CD4-positive, alpha-beta memory T cell (primary cell): Measurements from ENCODE around the gene TMSB4X. TPM values are rescaled to one million over a fixed set of nuclear protein-coding genes. Genes with fewer than 3 reads are reported as not detected.
"Not testable (repeated sequence)": the region's sequence is repeated elsewhere in the genome, so short reads cannot be mapped to it uniquely, and the experiment has no call there.

Experiments
- CTCF ChIA-PET: fragments of 350-600 bp; sonication (Branson Sonifier 250); formaldehyde crosslinking; loops from one replicate; lab custom pipeline; 2021; ENCODE audit warnings: inconsistent platforms; ENCODE audit not compliant: partially characterized antibody; lab: Charles Lee
- POLR2A ChIA-PET: fragments of 350-600 bp; sonication (Branson Sonifier 250); formaldehyde crosslinking; loops from one replicate; lab custom pipeline; 2021; ENCODE audit not compliant: partially characterized antibody; lab: Charles Lee
- DNase-seq, 5 donors: peaks; one replicate each; pipeline versions ENCODE4 v3.0.0 to v3.0.0-alpha.2; 2020 to 2022; ENCODE audit warnings: mixed read lengths in 1 of 5
- H3K27ac ChIP-seq: one replicate; pipeline ENCODE4 v1.7.0; 2013; ENCODE audit warnings: low read depth, low read length
- H3K27me3 ChIP-seq: 2 replicates; pipeline ENCODE4 v1.7.0; 2013; ENCODE audit warnings: mild to moderate bottlenecking, low read length, moderate library complexity; ENCODE audit not compliant: insufficient read depth
- H3K36me3 ChIP-seq: 2 replicates; pipeline ENCODE4 v1.7.0; 2013; ENCODE audit warnings: mild to moderate bottlenecking, low read length, moderate library complexity; ENCODE audit not compliant: insufficient read depth
- H3K4me1 ChIP-seq: 2 replicates; pipeline ENCODE4 v1.7.0; 2013; ENCODE audit warnings: mild to moderate bottlenecking, low read length, moderate library complexity; ENCODE audit not compliant: insufficient read depth
- H3K4me3 ChIP-seq, 2 donors: one replicate each; pipeline ENCODE4 v1.7.0; 2013; ENCODE audit warnings: low read length in 2 of 2, mild to moderate bottlenecking in 1 of 2
- H3K9me3 ChIP-seq, 2 donors: one replicate each; pipeline ENCODE4 v1.7.0; 2013; ENCODE audit warnings: low read length in 2 of 2, control low read depth in 1 of 2; ENCODE audit not compliant: control insufficient read depth in 1 of 2
- H3K27ac Mint-ChIP-seq, 7 donors: one replicate each; pipeline ENCODE4 v1.8.0; 2020 to 2021; ENCODE audit warnings: mixed read lengths in 7 of 7, mild to moderate bottlenecking in 6 of 7, inconsistent platforms in 3 of 7, moderate library complexity in 3 of 7
- H3K27me3 Mint-ChIP-seq, 2 donors: one replicate each; pipeline ENCODE4 v1.8.0; 2020 to 2021; ENCODE audit warnings: mixed read lengths in 2 of 2
- H3K36me3 Mint-ChIP-seq, 2 donors: one replicate each; pipeline ENCODE4 v1.8.0; 2020 to 2021; ENCODE audit warnings: mixed read lengths in 2 of 2, inconsistent platforms in 1 of 2, mild to moderate bottlenecking in 1 of 2
- H3K4me1 Mint-ChIP-seq, 4 donors: one replicate each; pipeline ENCODE4 v1.8.0; 2020 to 2021; ENCODE audit warnings: mixed read lengths in 4 of 4, mild to moderate bottlenecking in 1 of 4
- H3K4me3 Mint-ChIP-seq, 8 donors: one replicate each; pipeline ENCODE4 v1.8.0; 2020 to 2021; ENCODE audit warnings: mixed read lengths in 8 of 8, mild to moderate bottlenecking in 7 of 8, moderate library complexity in 6 of 8, inconsistent platforms in 3 of 8
- H3K9me3 Mint-ChIP-seq, 8 donors: one replicate each; pipeline ENCODE4 v1.8.0; 2020 to 2021; ENCODE audit warnings: mixed read lengths in 8 of 8, mild to moderate bottlenecking in 5 of 8, inconsistent platforms in 3 of 8, moderate library complexity in 1 of 8
- intact Hi-C: fragments of 100-400 bp; cut with micrococcal nuclease; formaldehyde crosslinking; loops from one replicate; pipeline ENCODE4 v1.15.1; 2023
- polyA plus RNA-seq, 2 donors: library from polyadenylated mRNA; unstranded; fragments of 300-500 nt; fragmentation: Illumina TruSeq; gene quantifications; one replicate each; pipeline ENCODE4 v1.2.3, GENCODE V29; 2021
- total RNA-seq, 2 experiments: library from RNA; stranded (reverse); gene quantifications; one replicate each; pipeline ENCODE4 v1.2.3, GENCODE V29; 2021

The TMSB4X gene
- total and polyA plus RNA-seq, 4 experiments from 2014 or later: 4,851 to 36,115 (median 16,529) TPM

- Mint-ChIP-seq H3K4me3 (peak overlapping the region; percentile 92 to 99 (median 97)), H3K9me3 (peaks cover 0 to 21% (median 2%) of the 10 kb centered on the region in 8 donors), H3K27ac (peak overlapping the region; percentile 94 to 99 (median 96)), H3K27me3 (no peaks in the 10 kb centered on the region), H3K36me3 (peaks cover 37 to 57% of the 10 kb centered on the region in 2 donors), H3K4me1 (peaks cover 15 to 55% (median 39%) of the 10 kb centered on the region in 4 donors)
- H3K27ac ChIP-seq: peak overlapping the region; percentile 60
- no peaks in the 10 kb centered on the region for H3K9me3 ChIP-seq
- H3K4me3 ChIP-seq: peak overlapping the region; percentile 10 to 85
- ChIA-PET POLR2A (interaction anchor here (1.0 to 26.3 kb wide), 22 partner anchors 5 to 757 kb away, joined by 3 to 1769 read pairs (median 18); partner anchors contain the start of genes FAM9C, OFD1, TMSB4X and TRAPPC2), CTCF (interaction anchor here (0.9 to 16.4 kb wide), 14 partner anchors 9 to 510 kb away, joined by 3 to 172 read pairs (median 7); no protein-coding TSS in a partner anchor)
- intact Hi-C loops: loop anchor here (1.0 to 5.0 kb wide), 4 partner anchors 22 to 115 kb away; no protein-coding TSS in a partner anchor
- no peak for DNase-seq
- H3K27me3 ChIP-seq: no peaks in the 10 kb centered on the region
- H3K36me3 ChIP-seq: peaks cover 9% of the 10 kb centered on the region
- peaks cover 44% of the 10 kb centered on the region for H3K4me1 ChIP-seq
These were observed 2.9 kb downstream of the TMSB4X start for GRCh38 chrX:12977761-12978204.

GRCh38 chrX:12978205-12979025 is 3.5 kb downstream of the TMSB4X start:
- peaks cover 50% of the 10 kb centered on the region for H3K4me1 ChIP-seq
- peaks cover 37 to 51% of the 10 kb centered on the region in 2 donors for H3K36me3 Mint-ChIP-seq
- H3K9me3 ChIP-seq: no peaks in the 10 kb centered on the region
- H3K4me3 Mint-ChIP-seq: peak overlapping the region; percentile 92 to 99 (median 97)
- peak; percentile 79 to 88 (median 85) for DNase-seq
- peaks cover 9% of the 10 kb centered on the region for H3K36me3 ChIP-seq
- peak overlapping the region; percentile 30 to 85 for H3K4me3 ChIP-seq
- ChIA-PET CTCF (interaction anchor here (0.9 to 16.4 kb wide), 16 partner anchors 8 to 509 kb away, joined by 3 to 172 read pairs (median 6); no protein-coding TSS in a partner anchor), POLR2A (interaction anchor here (1.0 to 26.3 kb wide), 20 partner anchors 4 to 511 kb away, joined by 3 to 1769 read pairs (median 22); partner anchors contain the start of genes FAM9C and TMSB4X)
- H3K27ac Mint-ChIP-seq: peak overlapping the region; percentile 94 to 99 (median 96)
- intact Hi-C loops: loop anchor here (1.0 to 5.0 kb wide), 4 partner anchors 21 to 114 kb away; no protein-coding TSS in a partner anchor
- no peaks in the 10 kb centered on the region for H3K27me3 ChIP-seq
- H3K27me3 Mint-ChIP-seq: no peaks in the 10 kb centered on the region
- peaks cover 20 to 61% (median 43%) of the 10 kb centered on the region in 4 donors for H3K4me1 Mint-ChIP-seq
- peak overlapping the region; percentile 60 for H3K27ac ChIP-seq
- H3K9me3 Mint-ChIP-seq: peaks cover 0 to 22% (median 2%) of the 10 kb centered on the region in 8 donors

- Mint-ChIP-seq H3K36me3 (peaks cover 37 to 44% of the 10 kb centered on the region in 2 donors), H3K9me3 (peaks cover 0 to 18% (median 2%) of the 10 kb centered on the region in 8 donors), H3K4me1 (peaks cover 24 to 69% (median 49%) of the 10 kb centered on the region in 4 donors), H3K4me3 (peak overlapping the region; percentile 92 to 99 (median 97)), H3K27ac (peak overlapping the region; percentile 94 to 99 (median 96)), H3K27me3 (no peaks in the 10 kb centered on the region)
- Histone ChIP-seq H3K36me3 (peaks cover 9% of the 10 kb centered on the region), H3K27ac (peak overlapping the region; percentile 60), H3K4me1 (peaks cover 57% of the 10 kb centered on the region), H3K4me3 (peak overlapping the region; percentile 30 to 47), H3K9me3 (no peaks in the 10 kb centered on the region), H3K27me3 (no peaks in the 10 kb centered on the region)
- ChIA-PET POLR2A (interaction anchor here (1.4 to 26.3 kb wide), 16 partner anchors 3 to 508 kb away, joined by 3 to 1769 read pairs (median 122); partner anchors contain the start of genes FAM9C and TMSB4X), CTCF (interaction anchor here (0.9 to 16.4 kb wide), 14 partner anchors 8 to 509 kb away, joined by 3 to 172 read pairs (median 6); no protein-coding TSS in a partner anchor)
- no peak for DNase-seq
- intact Hi-C loops: loop anchor here (5.0 kb wide), 1 partner anchor 33 kb away; no protein-coding TSS in a partner anchor
These were observed 4.2 kb downstream of the TMSB4X start for GRCh38 chrX:12979026-12979607.

- no peaks in the 10 kb centered on the region for H3K27me3 Mint-ChIP-seq
These were observed 4.7 kb downstream of the TMSB4X start for GRCh38 chrX:12979616-12980015.

GRCh38 chrX:12980039-12980438 is 5.1 kb downstream of the TMSB4X start:
- ChIA-PET POLR2A (interaction anchor here (3.7 to 26.3 kb wide), 9 partner anchors 2 to 106 kb away, joined by 23 to 1769 read pairs (median 228); partner anchors contain the start of gene TMSB4X), CTCF (interaction anchor here (0.7 to 16.4 kb wide), 8 partner anchors 9 to 508 kb away, joined by 3 to 172 read pairs (median 4); no protein-coding TSS in a partner anchor)
- Mint-ChIP-seq H3K36me3 (peaks cover 33 to 36% of the 10 kb centered on the region in 2 donors), H3K4me3 (peak overlapping the region; percentile 47 to 99 (median 97)), H3K27ac (peak overlapping the region; percentile 94 to 99 (median 96)), H3K4me1 (peaks cover 30 to 78% (median 58%) of the 10 kb centered on the region in 4 donors), H3K9me3 (peaks cover 0 to 12% (median 2%) of the 10 kb centered on the region in 8 donors)
- H3K4me3 ChIP-seq: peak overlapping the region in 1 of 2 donors; percentile 27
- H3K36me3 ChIP-seq, DNase-seq, H3K27me3 Mint-ChIP-seq, intact Hi-C loops, H3K27me3 ChIP-seq, H3K9me3 ChIP-seq: not testable (repeated sequence)
- peak overlapping the region; percentile 60 for H3K27ac ChIP-seq
- peaks cover 67% of the 10 kb centered on the region for H3K4me1 ChIP-seq

More at GRCh38 chrX:12979616-12980015, 4.7 kb downstream of the TMSB4X start:
- H3K36me3 Mint-ChIP-seq: peaks cover 37 to 39% of the 10 kb centered on the region in 2 donors
- CTCF ChIA-PET: interaction anchor here (0.8 to 16.4 kb wide), 10 partner anchors 8 to 508 kb away, joined by 4 to 172 read pairs (median 7); no protein-coding TSS in a partner anchor
- Histone ChIP-seq H3K27ac (peak overlapping the region; percentile 60), H3K36me3 (peaks cover 9% of the 10 kb centered on the region), H3K4me3 (peak overlapping the region in 1 of 2 donors; percentile 27), H3K4me1 (peaks cover 62% of the 10 kb centered on the region), H3K27me3 (no peaks in the 10 kb centered on the region), H3K9me3 (no peaks in the 10 kb centered on the region)
- H3K4me1 Mint-ChIP-seq: peaks cover 28 to 74% (median 54%) of the 10 kb centered on the region in 4 donors
- H3K9me3 Mint-ChIP-seq: peaks cover 0 to 17% (median 2%) of the 10 kb centered on the region in 8 donors
- H3K4me3 Mint-ChIP-seq: peak overlapping the region; percentile 85 to 99 (median 97)
- intact Hi-C loops: loop anchor here (5.0 kb wide), 1 partner anchor 33 kb away; no protein-coding TSS in a partner anchor
- POLR2A ChIA-PET: interaction anchor here (1.6 to 26.3 kb wide), 15 partner anchors 3 to 508 kb away, joined by 7 to 1769 read pairs (median 218); partner anchors contain the start of genes FAM9C and TMSB4X
- peak overlapping the region; percentile 94 to 99 (median 96) for H3K27ac Mint-ChIP-seq
- no peak for DNase-seq

GRCh38 chrX:12981880-12982279 is 7.0 kb downstream of the TMSB4X start:
- Histone ChIP-seq H3K4me1 (peaks cover 85% of the 10 kb centered on the region), H3K36me3 (no peaks in the 10 kb centered on the region), H3K4me3 (no peak overlapping the region), H3K9me3 (no peaks in the 10 kb centered on the region), H3K27ac (peak overlapping the region; percentile 46), H3K27me3 (no peaks in the 10 kb centered on the region)
- H3K27ac Mint-ChIP-seq: peak overlapping the region; percentile 92 to 100 (median 96)
- peaks cover 0 to 4% (median 0%) of the 10 kb centered on the region in 8 donors for H3K9me3 Mint-ChIP-seq
- H3K4me1 Mint-ChIP-seq: peaks cover 47 to 92% (median 73%) of the 10 kb centered on the region in 4 donors
- DNase-seq: peak; percentile 29 to 59 (median 47)
- ChIA-PET CTCF (interaction anchor here (0.9 to 4.8 kb wide), 6 partner anchors 31 to 110 kb away, joined by 3 to 23 read pairs (median 3); no protein-coding TSS in a partner anchor), POLR2A (interaction anchor here (0.7 to 26.3 kb wide), 10 partner anchors 9 to 105 kb away, joined by 3 to 1769 read pairs (median 8); partner anchors contain the start of gene TMSB4X)
- no peaks in the 10 kb centered on the region for H3K27me3 Mint-ChIP-seq
- peaks cover 14 to 23% of the 10 kb centered on the region in 2 donors for H3K36me3 Mint-ChIP-seq
- intact Hi-C loops: no loop called here
- peak overlapping the region; percentile 60 to 92 (median 74) for H3K4me3 Mint-ChIP-seq
